ENCODE results near the gene CEP57L1.

The CEP57L1 gene

DNA sequence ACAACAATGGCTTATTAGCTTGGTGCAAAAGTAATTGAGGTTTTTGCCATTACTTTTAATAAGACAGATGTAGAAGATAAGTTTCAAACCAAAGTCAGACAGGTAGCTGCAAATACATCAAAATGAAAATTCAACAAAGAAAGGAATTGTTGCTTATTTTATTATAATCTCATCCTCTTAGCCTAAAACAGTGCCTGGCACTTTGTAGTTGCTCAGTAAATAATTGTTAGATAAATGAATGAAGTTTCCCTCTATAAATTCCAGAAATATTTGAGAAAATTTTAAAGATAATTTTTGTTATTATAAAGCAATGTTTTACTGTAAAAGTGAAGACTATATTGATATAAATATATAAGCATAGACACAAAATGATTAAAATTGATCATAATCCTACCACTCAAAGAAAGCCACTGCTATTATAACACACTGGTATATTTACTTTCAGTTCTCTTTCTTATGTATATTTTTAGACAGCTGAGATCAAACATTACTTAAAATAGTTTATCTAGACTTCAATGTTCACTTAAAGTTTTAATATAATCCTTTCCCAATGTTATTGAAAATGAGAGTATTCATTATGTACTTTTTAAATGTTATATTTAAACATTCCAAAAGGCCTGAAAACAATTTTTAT lies 43.2 kb upstream of the CEP57L1 start:
- no peak overlapping the region for H3K4me3 ChIP-seq (ENCODE audit: low read depth, low read length)
- no peak for DNase-seq (ENCODE audit: low read depth)
- TF ChIP-seq, protein P1, sequence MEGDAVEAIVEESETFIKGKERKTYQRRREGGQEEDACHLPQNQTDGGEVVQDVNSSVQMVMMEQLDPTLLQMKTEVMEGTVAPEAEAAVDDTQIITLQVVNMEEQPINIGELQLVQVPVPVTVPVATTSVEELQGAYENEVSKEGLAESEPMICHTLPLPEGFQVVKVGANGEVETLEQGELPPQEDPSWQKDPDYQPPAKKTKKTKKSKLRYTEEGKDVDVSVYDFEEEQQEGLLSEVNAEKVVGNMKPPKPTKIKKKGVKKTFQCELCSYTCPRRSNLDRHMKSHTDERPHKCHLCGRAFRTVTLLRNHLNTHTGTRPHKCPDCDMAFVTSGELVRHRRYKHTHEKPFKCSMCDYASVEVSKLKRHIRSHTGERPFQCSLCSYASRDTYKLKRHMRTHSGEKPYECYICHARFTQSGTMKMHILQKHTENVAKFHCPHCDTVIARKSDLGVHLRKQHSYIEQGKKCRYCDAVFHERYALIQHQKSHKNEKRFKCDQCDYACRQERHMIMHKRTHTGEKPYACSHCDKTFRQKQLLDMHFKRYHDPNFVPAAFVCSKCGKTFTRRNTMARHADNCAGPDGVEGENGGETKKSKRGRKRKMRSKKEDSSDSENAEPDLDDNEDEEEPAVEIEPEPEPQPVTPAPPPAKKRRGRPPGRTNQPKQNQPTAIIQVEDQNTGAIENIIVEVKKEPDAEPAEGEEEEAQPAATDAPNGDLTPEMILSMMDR (IDR thresholded peaks at IDR 0.05; ENCODE audit: low read depth, low read length, missing control alignments) = no peak
- in situ Hi-C loops (cut with HindIII; ENCODE audit: low sequenced_read_pairs) = no loop called here

DNA sequence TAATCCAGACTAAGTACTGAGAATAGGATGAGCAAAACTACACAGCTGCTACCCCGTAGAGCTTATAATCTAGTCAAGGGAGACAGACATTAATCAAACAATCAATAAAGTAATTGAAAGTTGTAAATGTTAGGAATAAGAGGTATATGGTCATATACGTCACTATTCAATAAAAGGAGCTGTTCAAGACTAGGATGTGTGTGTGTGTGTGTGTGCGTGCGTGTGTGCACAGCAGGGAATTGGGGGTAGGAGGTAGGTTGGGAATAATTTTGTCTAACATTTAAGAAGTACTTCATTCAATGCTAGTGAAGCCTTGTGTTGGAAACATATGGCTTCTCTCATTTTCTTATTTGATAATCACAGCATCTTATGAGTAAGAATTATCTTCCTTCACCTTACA lies 42.5 kb upstream of the CEP57L1 start:
- TF ChIP-seq, protein P1 (IDR thresholded peaks at IDR 0.05; ENCODE audit: low read depth, low read length, missing control alignments) = no peak
- in situ Hi-C loops (cut with HindIII; ENCODE audit: low sequenced_read_pairs) = no loop called here
- no peak overlapping the region for H3K4me3 ChIP-seq (ENCODE audit: low read depth, low read length)
- DNase-seq (ENCODE audit: low read depth) = no peak

DNA sequence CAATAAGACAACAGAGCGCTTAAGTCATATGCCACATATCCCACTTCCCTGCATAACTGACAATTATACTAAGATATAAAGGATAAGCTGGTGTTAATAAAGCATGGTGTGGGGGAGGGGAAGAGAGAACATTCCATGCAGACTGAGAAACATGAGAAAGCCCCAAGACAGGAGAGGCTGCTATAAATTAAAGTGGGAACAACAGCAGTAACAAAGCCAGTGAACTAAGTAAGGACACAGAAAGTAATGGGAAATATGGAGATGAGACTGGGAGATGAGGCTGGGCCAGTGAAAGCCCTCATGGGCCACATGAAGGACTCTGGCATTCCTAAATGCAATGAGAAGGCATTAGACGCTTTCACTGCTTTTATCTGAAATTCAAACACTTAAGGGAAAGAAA lies 42.0 kb upstream of the CEP57L1 start:
- in situ Hi-C loops (cut with HindIII; ENCODE audit: low sequenced_read_pairs) = no loop called here

DNA sequence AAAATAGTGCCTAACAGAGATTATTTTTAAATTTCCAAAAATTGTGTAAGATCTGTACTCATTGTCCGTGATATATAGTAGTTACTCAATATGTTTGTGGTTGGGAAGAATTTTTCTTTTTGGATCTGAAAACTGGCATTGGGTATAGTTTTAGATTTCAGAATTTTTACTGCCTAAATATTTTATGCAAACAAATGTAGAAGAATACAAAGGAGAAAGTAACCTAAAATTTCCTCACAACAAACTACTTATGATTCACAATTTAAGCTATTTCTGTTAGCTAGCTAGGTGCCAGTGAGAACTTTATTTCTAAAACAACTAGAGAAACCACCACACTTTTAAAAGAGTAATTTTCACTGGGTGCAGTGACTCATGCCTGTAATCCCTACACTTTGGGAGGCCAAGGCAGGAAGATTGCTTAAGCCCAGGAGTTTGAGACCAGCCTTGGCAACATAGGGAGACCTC lies 39.5 kb upstream of the CEP57L1 start:
- no peak for DNase-seq (ENCODE audit: low read depth)
- TF ChIP-seq, protein P1 (IDR thresholded peaks at IDR 0.05; ENCODE audit: low read depth, low read length, missing control alignments) = no peak
- in situ Hi-C loops (cut with HindIII; ENCODE audit: low sequenced_read_pairs) = no loop called here
- no peak overlapping the region for H3K4me3 ChIP-seq (ENCODE audit: low read depth, low read length)

More for the DNA sequence above, 42.0 kb upstream of the CEP57L1 start:
- TF ChIP-seq, protein P1 (IDR thresholded peaks at IDR 0.05; ENCODE audit: low read depth, low read length, missing control alignments) = no peak
- DNase-seq (ENCODE audit: low read depth) = no peak
- no peak overlapping the region for H3K4me3 ChIP-seq (ENCODE audit: low read depth, low read length)

DNA sequence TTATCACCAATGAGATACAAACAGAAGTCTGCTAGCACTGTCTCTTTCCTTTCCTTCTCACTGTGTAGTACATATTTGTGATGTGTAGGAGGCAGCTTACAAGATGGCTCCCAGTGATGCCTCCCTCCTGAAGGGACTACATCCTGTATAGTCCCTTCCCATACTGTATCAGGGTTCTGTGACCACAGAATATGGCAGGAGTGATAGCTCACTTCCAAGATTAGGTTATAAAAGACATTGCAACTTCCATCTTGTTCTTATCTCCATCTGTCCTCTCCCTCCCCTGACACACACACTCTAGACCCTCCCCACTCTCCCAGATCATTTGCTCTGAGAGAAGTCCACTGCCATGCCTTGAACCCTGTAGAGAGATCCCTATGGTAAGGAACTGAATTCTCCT lies 38.6 kb upstream of the CEP57L1 start:
- DNase-seq (ENCODE audit: low read depth) = no peak
- H3K4me3 ChIP-seq (ENCODE audit: low read depth, low read length) = no peak overlapping the region
- TF ChIP-seq, protein P1 (IDR thresholded peaks at IDR 0.05; ENCODE audit: low read depth, low read length, missing control alignments) = no peak
- in situ Hi-C loops (cut with HindIII; ENCODE audit: low sequenced_read_pairs) = no loop called here

DNA sequence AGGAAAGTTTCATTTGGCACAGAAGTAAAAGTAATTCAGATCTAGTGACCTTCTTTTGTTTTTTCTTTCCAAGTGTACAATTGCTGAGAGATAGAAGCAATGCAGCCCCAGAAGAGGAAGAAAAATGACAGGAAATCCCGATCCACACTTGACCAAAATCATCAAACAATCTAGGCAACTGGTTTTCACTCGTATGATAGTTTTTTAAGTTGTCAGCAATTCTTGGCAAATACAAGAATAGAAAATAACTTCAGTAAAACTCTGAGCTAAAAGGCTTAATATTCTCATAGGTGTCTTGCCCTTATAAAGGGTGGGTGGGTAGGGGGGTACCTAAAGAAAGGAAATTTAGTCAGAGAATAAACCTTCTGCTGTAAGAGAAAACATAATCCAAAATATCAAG lies 36.7 kb upstream of the CEP57L1 start:
- no peak overlapping the region for H3K4me3 ChIP-seq (ENCODE audit: low read depth, low read length)
- TF ChIP-seq, protein P1 (IDR thresholded peaks at IDR 0.05; ENCODE audit: low read depth, low read length, missing control alignments) = no peak
- no peak for DNase-seq (ENCODE audit: low read depth)
- in situ Hi-C loops (cut with HindIII; ENCODE audit: low sequenced_read_pairs) = no loop called here

All from astrocyte of the cerebellum (primary cell).